Fibroblast of skin of left biceps (primary cell): Measurements from ENCODE around the gene LOXL4.

Source experiments
- DNase-seq, 2 experiments: peaks; one replicate each; pipeline ENCODE4 v3.0.0-alpha.2; 2013; ENCODE audit warnings: low read depth in 2 of 2

Gene LOXL4

DNA sequence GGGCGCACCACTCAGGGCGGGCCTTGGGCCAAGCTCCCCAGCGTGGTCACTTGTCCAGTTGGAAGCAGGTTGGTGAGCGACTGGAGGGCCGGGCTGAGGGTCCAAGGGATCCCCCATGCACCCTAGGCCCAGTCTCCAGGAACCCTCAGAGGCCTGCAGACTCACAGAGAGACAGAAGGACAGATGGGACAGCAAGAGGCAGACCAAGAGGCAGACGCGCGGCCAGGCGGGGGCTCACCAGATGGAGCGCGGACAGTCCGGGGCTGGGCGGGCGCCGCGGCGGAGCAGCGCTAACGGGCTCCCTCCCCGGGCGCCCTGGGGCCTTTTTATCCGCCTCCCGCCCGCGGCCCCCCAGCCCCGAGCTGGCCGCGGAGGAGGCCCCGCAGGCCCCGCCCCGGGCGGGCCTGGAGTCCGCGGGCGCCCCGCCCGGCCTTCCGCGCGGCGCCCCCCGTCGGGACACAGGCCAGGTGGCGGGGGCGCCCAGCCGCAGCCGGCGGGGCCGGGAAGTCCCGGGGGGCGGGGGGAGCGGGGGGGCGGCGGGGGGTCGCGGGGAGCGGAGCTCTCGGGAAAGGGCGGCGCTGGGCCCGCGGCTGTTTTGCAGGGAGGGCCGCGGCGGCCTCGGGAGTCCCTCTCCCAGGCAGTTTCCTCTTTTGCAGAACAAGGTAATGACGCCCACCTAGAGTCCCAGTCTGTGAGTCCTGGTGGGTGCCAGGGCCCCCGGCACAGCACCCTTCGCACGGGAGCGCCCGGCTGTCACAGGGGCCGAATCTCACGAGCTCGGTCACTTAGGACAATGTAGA lies at the start of gene LOXL4:
Gene LOXL4 (minus strand): TSS at position 301 of the 800 bp plus-strand sequence. CDS start 5,175 bp downstream, outside the sequence.
- DNase-seq, result no peak

GRCh38 chr10:98316661-98317060 lies 48.7 kb upstream of the LOXL4 start:
- DNase-seq, result no peak

- DNase-seq, result no peak
These were observed 48.2 kb upstream of the LOXL4 start for GRCh38 chr10:98316170-98316569.

GRCh38 chr10:98314532-98315284 lies 46.7 kb upstream of the LOXL4 start:
- DNase-seq, result no peak

DNA sequence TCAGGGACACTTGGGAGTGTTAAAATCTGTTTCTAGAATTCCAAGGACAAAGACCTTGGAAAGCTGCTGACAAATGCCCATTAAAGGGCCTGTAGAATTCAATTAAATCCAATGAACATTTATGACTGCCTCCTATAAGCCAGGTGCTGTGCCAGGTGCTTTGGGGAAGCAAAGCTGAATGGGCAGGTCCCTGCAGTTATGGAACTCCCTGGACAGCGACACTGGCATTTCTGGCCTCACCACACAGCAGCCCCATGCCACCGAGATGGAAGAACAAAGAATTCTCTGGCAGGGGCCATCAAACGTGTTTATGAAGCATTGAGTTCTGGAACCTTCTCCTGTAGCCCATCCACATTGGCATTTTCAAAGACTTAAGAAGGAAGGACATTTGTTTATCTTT lies 45.6 kb upstream of the LOXL4 start:
- no peak for DNase-seq

DNA sequence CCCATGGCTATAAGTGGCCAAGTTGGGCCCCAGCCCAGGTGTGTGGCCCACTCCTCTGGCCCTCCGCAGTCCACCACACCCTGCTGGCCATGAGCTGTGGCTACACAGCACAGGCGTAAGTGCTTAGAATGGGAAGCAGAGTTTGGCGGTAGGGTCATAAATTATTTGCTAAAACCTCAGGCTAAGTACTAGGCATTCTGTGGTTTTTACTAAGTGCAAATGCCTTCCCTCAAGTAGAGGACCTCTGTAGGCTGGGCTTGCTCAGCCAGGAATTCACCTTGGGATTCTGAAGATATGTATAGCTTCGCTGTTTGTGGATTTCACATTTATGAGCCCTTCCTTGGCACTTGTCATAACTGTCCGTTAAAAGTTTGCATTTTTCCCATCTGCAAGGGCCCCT lies 44.8 kb upstream of the LOXL4 start:
- DNase-seq, result no peak

DNA sequence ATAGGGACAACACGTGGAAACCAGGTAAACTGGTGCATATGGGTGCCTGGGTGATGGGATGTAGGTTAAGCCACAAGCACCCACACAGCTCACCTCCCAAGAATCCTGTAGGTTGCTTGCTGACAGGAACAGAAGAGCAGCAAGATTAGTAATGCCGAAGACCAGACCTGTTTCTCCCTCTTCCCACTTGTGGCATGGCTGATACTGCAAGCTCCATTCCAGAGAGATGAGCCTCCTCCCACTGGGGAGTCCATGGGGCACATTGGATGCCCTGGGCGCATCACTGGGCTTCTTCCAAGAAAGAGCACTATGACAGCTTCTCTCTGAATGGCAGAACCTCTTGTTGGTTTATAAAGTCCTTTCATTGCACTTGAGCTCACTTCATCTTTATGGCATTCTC lies 44.4 kb upstream of the LOXL4 start:
- DNase-seq, result no peak

- no peak for DNase-seq
These were observed 42.7 kb upstream of the LOXL4 start for GRCh38 chr10:98310701-98311100.

DNA sequence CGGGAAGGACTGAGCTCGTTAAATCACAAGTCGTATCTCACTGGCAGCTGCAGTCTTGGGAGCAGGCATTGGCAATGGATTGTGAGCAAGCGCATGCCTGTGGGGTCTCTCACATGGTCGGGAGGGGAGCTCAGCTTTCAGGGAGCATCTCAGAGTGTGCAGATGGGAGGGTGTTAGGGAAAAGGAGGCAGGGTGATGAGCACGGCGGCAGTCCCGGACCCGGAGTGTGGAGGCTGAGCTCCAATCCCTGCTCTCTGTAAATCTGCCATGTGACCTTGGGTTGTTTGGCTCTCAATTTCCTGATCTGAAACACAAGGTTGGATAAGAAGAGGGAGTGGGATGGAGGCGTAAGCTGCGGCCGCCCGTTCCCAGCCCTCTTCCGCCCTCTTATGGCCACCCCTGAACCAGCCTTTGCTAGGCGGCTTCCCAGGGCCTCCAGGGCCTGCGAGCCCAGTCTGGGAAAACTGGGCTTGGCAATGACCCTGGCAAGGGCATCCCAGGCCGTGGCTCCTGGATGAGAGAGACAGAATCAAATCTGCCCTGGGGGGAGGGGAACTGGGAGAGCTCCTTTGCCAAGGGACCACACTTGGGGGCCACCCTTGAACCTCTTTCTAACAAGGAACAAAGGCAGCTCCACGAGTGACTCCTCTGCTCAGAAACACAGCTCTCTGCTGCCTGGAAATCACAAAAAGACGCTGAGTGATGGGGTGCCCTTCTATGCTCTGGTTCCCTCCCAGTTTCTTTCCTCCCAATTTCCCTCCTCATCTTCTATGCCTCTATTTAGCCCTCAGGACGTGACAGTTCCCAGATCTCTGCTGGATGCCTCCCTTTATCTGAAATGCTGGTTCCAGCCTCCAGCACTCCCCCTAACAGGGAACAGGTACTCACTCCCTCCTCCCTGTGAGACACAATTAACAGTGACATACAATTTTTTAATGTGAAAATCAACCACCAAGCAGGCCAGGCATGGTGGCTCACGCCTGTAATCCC lies 41.7 kb upstream of the LOXL4 start:
- peak; percentile 67 to 69 for DNase-seq

DNA sequence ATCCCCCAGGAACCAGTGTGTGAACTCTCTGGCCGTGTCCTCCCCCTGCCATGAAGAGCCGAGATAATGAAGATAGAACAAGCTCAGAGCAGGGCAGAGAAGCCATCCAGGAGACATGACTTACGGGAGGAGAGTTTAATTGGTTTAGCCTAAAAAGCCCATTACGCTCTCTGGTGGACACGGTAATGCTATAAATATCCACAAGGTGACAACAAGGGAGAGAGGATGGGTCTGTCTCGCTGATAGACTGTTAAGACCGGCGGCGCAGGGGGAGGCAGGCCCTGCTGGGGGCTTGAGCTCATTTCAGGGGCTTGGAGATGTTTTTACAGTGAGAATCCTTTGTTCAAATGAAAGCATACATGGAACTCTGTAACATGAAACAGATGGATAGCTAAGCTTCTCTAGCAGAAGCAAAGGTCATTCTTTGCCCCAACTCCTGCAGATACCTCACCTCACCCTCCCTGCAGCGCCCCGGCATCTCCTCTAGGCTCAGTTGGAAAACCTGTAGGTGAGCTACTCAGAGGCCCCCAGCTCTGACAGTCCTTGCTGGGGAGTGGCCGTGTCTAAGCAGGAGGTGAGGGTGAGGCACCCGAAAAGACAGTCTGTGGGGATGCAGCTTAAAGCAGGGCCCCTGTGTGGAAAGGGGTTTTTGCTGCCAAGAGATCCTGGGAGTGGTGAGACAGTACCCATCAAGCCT lies 40.8 kb upstream of the LOXL4 start:
- DNase-seq, result peak in 1 of 2 experiments; percentile 18

DNA sequence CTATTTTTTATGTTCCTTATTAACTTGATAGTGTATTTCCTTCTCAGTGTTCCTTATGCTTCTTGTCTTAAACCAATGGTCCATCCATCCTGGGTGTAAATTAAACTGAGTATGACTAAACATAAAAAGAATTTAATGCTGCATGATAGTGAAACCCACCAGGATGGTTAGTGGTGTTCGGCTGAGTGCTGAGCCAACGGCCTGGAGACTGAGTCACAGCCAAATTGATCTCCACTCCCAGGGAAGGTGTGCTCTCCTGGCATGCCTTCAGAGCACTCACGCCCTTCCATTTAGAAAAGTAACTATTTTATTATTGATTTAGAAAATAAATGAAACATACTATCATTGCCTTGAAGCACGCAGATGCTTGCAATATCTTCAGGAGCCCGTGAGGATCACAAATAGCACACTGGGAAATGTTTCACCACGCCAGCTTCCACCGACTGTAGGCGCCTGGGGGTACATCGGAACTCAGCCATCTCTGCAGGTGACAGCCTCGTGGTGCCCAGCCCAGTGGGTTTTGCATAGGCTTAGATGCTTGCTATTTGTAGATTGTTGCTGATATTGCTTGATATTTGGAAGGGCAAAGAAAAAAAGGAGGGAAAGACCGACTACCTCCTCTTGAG lies 40.0 kb upstream of the LOXL4 start:
- DNase-seq, result no peak

- no peak for DNase-seq
These were observed 38.5 kb upstream of the LOXL4 start for GRCh38 chr10:98306501-98306900.

DNA sequence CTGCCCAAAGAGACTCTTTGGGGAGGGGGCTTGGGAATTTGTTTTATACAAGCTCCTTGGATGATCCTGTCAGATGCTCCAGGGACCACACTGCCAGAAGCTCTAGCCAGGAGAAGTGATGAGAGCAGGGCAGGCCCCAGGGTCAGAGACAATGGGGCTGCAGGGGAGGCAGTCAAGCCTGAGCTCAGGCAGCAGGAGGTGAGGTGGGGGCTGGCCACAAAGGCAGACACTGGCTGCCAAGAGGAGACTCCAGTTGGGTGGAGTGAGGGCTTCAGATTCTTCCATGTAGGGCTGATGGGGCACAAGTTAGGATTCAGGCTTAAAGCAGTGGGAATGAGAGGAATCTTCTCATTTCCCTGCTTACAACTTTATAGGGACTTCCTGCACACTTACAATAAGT lies 35.6 kb upstream of the LOXL4 start:
- DNase-seq, result no peak

GRCh38 chr10:98302741-98303365 lies 34.9 kb upstream of the LOXL4 start:
- DNase-seq, result no peak

DNA sequence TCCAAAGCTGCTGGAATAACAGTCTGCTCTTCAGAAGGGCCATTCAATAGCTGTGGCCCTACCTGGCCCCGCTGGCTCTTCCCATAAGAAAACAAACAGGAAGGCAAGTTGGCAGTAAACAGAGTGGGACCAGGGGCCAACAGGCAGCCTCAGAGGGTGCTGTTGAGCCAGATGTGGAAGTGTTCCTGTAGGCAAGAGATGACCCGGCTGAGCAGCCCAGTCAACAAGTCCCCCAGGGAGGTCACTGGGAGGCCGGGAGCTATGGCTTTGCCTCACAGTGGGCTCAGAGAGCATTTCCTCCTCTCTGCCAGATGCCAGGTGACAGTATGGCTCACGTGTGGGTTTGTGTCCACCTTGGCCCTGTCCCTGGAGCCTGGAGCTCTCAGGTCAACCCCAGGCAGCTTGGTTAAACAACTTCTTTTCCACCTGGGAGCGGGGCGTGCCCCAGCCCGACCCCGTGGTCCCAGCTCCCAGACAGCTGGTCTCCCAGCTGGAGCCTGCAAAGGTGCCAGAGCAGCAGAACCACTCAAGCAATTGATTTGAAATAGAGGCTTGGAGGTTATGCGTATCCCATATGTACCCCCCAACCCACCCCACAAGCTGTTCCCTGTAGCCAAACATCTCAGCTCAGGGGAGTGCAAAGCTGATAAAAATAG lies 33.8 kb upstream of the LOXL4 start:
- no peak for DNase-seq

- no peak for DNase-seq
These were observed 32.7 kb upstream of the LOXL4 start for GRCh38 chr10:98300526-98301229.

DNA sequence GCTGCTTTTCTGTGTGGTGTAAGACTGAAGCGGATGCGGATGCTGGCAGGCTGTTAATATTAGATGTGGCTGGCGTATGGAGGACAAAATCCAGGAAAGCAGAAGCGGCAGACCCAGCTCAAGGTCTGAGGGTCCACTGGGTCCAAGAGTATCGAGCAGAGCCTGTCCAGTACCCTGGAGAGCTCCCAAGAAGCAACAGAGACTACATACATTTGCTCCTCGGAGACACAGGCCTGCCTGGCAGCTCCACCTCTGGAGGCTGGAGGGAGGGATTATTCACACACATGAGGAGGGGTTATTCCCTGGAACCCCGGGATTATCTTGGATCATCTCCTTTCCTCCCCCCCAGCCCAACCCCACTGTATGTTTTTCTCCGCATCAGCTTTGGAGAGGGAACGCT lies 31.3 kb upstream of the LOXL4 start:
- no peak for DNase-seq

GRCh38 chr10:98296524-98296923 lies 28.5 kb upstream of the LOXL4 start:
- DNase-seq, result no peak

GRCh38 chr10:98295907-98296306 lies 27.9 kb upstream of the LOXL4 start:
- no peak for DNase-seq
